GM19025 (cell line): ENCODE results near the gene NUP98.

Experiments
- ATAC-seq: cut with Tn5 transposase; IDR thresholded peaks from one replicate; pipeline ENCODE4 v1.9.1; 2021; ENCODE audit warnings: mild to moderate bottlenecking, low read depth, moderate library complexity; ENCODE audit not compliant: unreplicated experiment

The NUP98 gene

GRCh38 chr11:3738723-3739122 is 58.6 kb downstream of the NUP98 start:
- no peak for ATAC-seq

GRCh38 chr11:3738241-3738640 is 59.1 kb downstream of the NUP98 start:
- ATAC-seq: no peak

- ATAC-seq: no peak
Observed at GRCh38 chr11:3737386-3737933, 59.9 kb downstream of the NUP98 start.

GRCh38 chr11:3736816-3737215 is 60.5 kb downstream of the NUP98 start:
- ATAC-seq: no peak

- no peak for ATAC-seq
Observed at GRCh38 chr11:3735827-3736226, 61.5 kb downstream of the NUP98 start.

GRCh38 chr11:3732671-3733436 is 64.5 kb downstream of the NUP98 start:
- no peak for ATAC-seq

GRCh38 chr11:3723014-3723708 is 74.2 kb downstream of the NUP98 start:
- ATAC-seq: no peak

- no peak for ATAC-seq
Observed at GRCh38 chr11:3722100-3722499, 75.3 kb downstream of the NUP98 start.

- ATAC-seq: no peak
Observed at GRCh38 chr11:3720997-3721396, 76.4 kb downstream of the NUP98 start.

- no peak for ATAC-seq
Observed at GRCh38 chr11:3712274-3712673, 85.1 kb downstream of the NUP98 start.

- no peak for ATAC-seq
Observed at GRCh38 chr11:3710485-3711259, 86.7 kb downstream of the NUP98 start.

GRCh38 chr11:3709977-3710376 is 87.4 kb downstream of the NUP98 start:
- ATAC-seq: no peak

GRCh38 chr11:3707176-3707575 is 90.2 kb downstream of the NUP98 start:
- no peak for ATAC-seq

- no peak for ATAC-seq
Observed at GRCh38 chr11:3703383-3703782, 94.0 kb downstream of the NUP98 start.

GRCh38 chr11:3700910-3701309 is 96.4 kb downstream of the NUP98 start:
- no peak for ATAC-seq

- no peak for ATAC-seq
Observed at GRCh38 chr11:3700410-3700809, 96.9 kb downstream of the NUP98 start.

GRCh38 chr11:3686751-3687150 is 110.6 kb downstream of the NUP98 start:
- ATAC-seq: no peak

- ATAC-seq: no peak
Observed at GRCh38 chr11:3685923-3686322, 111.4 kb downstream of the NUP98 start.

- no peak for ATAC-seq
Observed at GRCh38 chr11:3684819-3685172, 112.6 kb downstream of the NUP98 start.

GRCh38 chr11:3684129-3684818 is 113.1 kb downstream of the NUP98 start:
- no peak for ATAC-seq

GRCh38 chr11:3683039-3683438 is 114.3 kb downstream of the NUP98 start:
- no peak for ATAC-seq
